Panc1 (cell line): Measurements from ENCODE around the gene TMED9.

Experiments used
- CTCF ChIP-seq: fragments of 450-650 bp; IDR thresholded peaks from 2 replicates; pipeline ENCODE4 v1.5.1; 2017; ENCODE audit warnings: mild to moderate bottlenecking
- POLR2AphosphoS5 ChIP-seq: IDR thresholded peaks from 2 replicates; pipeline ENCODE4 v1.6.1; 2012; ENCODE audit warnings: mild to moderate bottlenecking, low read depth, low read length, moderate library complexity
- REST ChIP-seq, 2 experiments: IDR thresholded peaks; 2 replicates each; pipeline ENCODE4 v1.6.1; 2011 to 2012; ENCODE audit warnings: low read depth in 2 of 2, control low read depth in 1 of 2, low read length in 1 of 2, mild to moderate bottlenecking in 1 of 2, moderate library complexity in 1 of 2; ENCODE audit not compliant: insufficient read depth in 1 of 2
- SIN3A ChIP-seq: IDR thresholded peaks from 2 replicates; pipeline ENCODE4 v1.6.1; 2012; ENCODE audit warnings: low read depth, mild to moderate bottlenecking, low read length, moderate library complexity, borderline replicate concordance; ENCODE audit not compliant: insufficient read depth
- TCF7L2 ChIP-seq: IDR thresholded peaks from 2 replicates; pipeline ENCODE4 v1.6.1; 2011; ENCODE audit warnings: mild to moderate bottlenecking, low read depth, low read length, inconsistent platforms

GRCh38 chr5:177601126-177601525, 9.1 kb downstream of the TMED9 start:
- TF ChIP-seq CTCF (no peak), POLR2AphosphoS5 (no peak), REST (IDR thresholded peaks at IDR 0.05; ENCODE audit: insufficient read depth in 1 of 2, low read depth in 2 of 2, low read length in 1 of 2) (no peak), SIN3A (no peak), TCF7L2 (no peak)
